ENCODE data around the gene ZMYM5.
A peak's percentile ranks its signal among the peaks of the same experiment; 100 is the strongest.

The ZMYM5 gene

DNA sequence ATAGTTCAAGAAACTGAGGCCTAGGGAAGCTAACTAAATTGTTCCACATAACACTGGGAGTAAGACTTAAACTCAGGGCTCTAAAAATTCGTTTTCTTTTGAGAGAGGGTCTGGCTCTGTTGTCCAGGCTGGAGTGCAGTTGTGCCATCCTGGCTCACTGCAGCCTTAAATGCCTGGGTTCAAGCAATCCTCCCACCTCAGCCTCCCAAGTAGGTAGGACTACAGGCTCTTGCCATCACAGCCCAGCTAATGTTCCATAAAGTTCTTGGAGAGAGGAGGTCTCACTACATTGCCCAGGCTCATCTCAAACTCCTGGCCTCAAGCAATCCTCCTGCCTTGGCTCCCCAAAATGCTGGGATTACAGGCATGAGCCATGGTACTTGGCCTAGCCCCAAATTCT lies 10.7 kb downstream of the ZMYM5 start:
- TF ChIP-seq, protein P1, sequence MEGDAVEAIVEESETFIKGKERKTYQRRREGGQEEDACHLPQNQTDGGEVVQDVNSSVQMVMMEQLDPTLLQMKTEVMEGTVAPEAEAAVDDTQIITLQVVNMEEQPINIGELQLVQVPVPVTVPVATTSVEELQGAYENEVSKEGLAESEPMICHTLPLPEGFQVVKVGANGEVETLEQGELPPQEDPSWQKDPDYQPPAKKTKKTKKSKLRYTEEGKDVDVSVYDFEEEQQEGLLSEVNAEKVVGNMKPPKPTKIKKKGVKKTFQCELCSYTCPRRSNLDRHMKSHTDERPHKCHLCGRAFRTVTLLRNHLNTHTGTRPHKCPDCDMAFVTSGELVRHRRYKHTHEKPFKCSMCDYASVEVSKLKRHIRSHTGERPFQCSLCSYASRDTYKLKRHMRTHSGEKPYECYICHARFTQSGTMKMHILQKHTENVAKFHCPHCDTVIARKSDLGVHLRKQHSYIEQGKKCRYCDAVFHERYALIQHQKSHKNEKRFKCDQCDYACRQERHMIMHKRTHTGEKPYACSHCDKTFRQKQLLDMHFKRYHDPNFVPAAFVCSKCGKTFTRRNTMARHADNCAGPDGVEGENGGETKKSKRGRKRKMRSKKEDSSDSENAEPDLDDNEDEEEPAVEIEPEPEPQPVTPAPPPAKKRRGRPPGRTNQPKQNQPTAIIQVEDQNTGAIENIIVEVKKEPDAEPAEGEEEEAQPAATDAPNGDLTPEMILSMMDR (IDR thresholded peaks at IDR 0.05; ENCODE audit: low read depth, low read length) = no peak
- no peak overlapping the region for H3K4me3 ChIP-seq (ENCODE audit: low read depth, low read length)

DNA sequence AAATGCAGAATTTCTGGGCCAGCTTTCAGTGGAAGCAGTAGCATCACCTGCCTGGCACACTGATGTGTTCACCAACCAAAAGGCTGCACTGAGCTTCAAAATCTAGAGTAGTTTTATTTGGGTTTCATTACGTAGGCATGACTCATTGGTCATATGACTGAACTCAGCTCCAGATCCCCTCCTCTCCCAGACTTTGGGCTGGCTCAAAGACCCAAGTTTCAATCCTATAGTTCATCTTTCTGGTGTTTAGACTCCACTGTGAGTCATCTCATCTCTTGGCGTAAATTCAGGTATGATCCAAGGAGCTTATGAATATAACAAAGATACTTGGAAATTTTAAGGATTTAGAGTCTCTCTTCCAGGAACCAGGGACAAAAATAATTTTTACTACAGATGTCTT lies 17.7 kb downstream of the ZMYM5 start:
- TF ChIP-seq, protein P1 (IDR thresholded peaks at IDR 0.05; ENCODE audit: low read depth, low read length) = no peak
- no peak overlapping the region for H3K4me3 ChIP-seq (ENCODE audit: low read depth, low read length)

DNA sequence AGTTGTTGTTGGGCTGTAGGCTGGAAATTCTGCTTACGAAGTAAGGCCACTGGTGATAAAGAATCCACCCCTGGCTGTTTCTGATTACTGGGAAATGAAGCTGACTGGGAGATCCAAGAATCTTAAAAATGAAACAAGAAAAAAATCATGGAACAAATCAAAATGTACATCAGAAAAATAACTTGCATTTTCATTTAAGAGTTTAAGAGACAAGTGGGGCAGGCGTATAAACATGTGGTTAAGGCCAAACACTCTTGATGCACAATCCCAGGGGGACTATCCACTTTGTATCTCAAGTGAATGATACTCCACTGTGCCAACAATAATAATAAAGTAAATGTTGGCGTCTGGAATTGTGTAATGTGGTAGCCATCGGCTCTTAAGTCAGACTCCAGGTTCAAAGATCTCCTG lies 24.6 kb downstream of the ZMYM5 start:
- H3K4me3 ChIP-seq (ENCODE audit: low read depth, low read length) = no peak overlapping the region
- TF ChIP-seq, protein P1 (IDR thresholded peaks at IDR 0.05; ENCODE audit: low read depth, low read length) = no peak

DNA sequence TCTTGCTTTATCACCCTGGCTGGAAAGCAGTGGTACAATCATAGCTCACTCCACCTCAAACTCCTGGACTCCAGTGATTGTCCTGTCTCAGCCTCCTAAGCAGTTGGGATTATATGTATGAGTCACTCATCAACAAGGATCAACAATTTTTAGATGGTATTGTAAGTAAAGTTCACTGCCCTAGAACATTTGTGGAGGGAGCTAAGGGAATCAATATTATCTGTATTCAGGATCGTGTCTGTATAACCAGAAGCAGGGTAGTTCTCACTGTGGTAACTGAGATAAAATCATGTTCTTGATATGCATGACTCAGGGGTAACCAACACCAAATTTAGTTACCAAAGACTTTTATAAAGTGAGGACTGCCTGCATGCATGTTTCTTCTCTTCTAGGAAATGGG lies 27.0 kb downstream of the ZMYM5 start:
- TF ChIP-seq, protein P1 (IDR thresholded peaks at IDR 0.05; ENCODE audit: low read depth, low read length) = no peak
- no peak overlapping the region for H3K4me3 ChIP-seq (ENCODE audit: low read depth, low read length)

DNA sequence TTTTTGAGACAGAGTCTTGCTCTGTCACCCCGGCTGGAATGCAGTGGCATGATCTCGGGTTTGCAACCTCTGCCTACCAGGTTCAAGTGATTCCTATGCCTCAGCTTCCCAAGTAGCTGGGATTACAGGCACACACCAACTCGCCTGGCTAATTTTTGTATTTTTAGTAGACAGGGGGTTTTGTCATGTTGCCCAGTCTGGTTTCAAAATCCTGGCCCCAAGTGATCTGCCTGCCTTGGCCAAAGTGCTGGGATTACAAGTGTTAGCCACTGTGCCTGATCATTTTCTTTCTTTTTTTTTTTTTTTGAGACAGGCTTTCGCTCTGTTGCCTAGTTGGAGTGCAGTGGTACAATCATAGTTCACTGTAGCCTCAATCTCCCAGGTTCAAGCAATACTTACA lies 28.7 kb downstream of the ZMYM5 start:
- no peak overlapping the region for H3K4me3 ChIP-seq (ENCODE audit: low read depth, low read length)
- TF ChIP-seq, protein P1 (IDR thresholded peaks at IDR 0.05; ENCODE audit: low read depth, low read length) = no peak

DNA sequence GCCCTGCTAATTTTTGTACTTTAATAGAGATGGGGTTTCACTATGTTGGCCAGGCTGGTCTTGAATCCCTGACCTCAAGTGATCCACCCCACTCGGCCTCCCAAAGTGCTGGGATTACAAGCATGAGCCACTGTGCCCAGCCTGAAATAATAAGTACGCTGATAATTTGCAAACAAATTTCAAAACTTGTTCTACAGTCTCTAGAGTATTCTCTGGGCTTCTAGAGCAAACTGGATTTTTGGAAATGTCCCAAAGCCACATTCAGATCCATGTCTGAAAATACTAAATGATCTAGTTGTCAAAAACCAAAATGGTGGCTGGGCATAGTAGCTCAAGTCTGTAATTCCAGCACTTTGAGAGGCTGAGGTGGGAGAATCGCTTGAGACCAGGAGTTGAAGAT lies 40.8 kb downstream of the ZMYM5 start:
- TF ChIP-seq, protein P1 (IDR thresholded peaks at IDR 0.05; ENCODE audit: low read depth, low read length) = no peak
- no peak overlapping the region for H3K4me3 ChIP-seq (ENCODE audit: low read depth, low read length)

DNA sequence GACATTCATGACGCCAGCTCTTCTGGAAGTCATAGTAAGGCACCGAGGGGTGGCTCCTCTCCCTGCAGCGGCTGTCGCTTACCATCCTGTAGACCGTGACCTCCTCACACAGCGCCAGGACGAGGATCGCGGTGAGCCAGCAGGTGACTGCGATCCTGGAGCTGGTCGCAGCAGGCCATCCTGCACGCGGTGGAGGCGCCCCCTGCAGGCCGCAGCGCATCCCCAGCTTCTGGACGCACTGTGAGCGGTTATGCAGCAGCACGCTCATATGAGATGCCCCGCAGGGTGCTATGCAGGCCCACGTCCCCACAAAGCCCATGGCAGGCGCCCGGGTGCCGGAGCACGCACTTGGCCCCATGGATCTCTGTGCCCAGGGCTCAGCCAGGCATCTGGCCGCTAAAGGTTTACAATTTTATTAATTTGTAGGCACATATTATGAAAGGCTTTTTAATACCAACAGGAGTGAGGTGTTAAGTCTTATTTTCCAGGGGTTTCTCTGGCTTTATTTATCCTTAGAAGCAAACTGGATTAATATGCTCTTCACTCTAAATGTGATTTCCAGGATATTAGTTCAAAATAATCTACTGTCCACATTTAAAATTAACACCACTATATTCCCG lies 45.1 kb downstream of the ZMYM5 start:
- TF ChIP-seq, protein P1 (IDR thresholded peaks at IDR 0.05; ENCODE audit: low read depth, low read length) = 0 out of 2 replicates have a peak, but pooled peaks have one; percentile 12
- no peak overlapping the region for H3K4me3 ChIP-seq (ENCODE audit: low read depth, low read length)
